Lung (tissue), 12 donors: ENCODE data around the gene F11R. TPM values are rescaled to one million over a fixed set of nuclear protein-coding genes. Genes with fewer than 3 reads are reported as not detected.

Experiments used
- ATAC-seq: fragments of 200-7000 bp; cut with Tn5 transposase; one replicate; pipeline ENCODE4 v1.9.1; 2020; ENCODE audit warnings: moderate number of reproducible peaks; ENCODE audit not compliant: insufficient read depth, low FRiP score
- DNase-seq, 3 donors: peaks; one replicate each; pipeline ENCODE4 v3.0.0-alpha.2; 2013 to 2017
- H3K27ac ChIP-seq, 2 donors: one replicate each; pipeline ENCODE4 v1.5.1; 2013; ENCODE audit warnings: mild to moderate bottlenecking in 2 of 2, moderate library complexity in 2 of 2, control low read depth in 1 of 2, inconsistent platforms in 1 of 2, low read depth in 1 of 2, low read length in 1 of 2
- H3K27me3 ChIP-seq, 3 donors: one replicate each; pipeline ENCODE4 v1.5.1; 2013; ENCODE audit warnings: low read length in 2 of 3; ENCODE audit not compliant: control insufficient read depth in 3 of 3, insufficient read depth in 3 of 3
- H3K36me3 ChIP-seq, 4 donors: one replicate each; pipeline ENCODE4 v1.5.1; 2013; ENCODE audit warnings: low read length in 4 of 4, mild to moderate bottlenecking in 1 of 4, moderate library complexity in 1 of 4; ENCODE audit not compliant: control insufficient read depth in 4 of 4, insufficient read depth in 4 of 4
- H3K4me1 ChIP-seq, 5 donors: one replicate each; pipeline ENCODE4 v1.5.1; 2013; ENCODE audit warnings: low read length in 5 of 5, mild to moderate bottlenecking in 2 of 5, moderate library complexity in 1 of 5; ENCODE audit not compliant: control insufficient read depth in 5 of 5, insufficient read depth in 5 of 5
- H3K4me3 ChIP-seq: one replicate; pipeline ENCODE4 v1.5.1; 2013; ENCODE audit warnings: mild to moderate bottlenecking, control low read depth, moderate library complexity
- H3K9ac ChIP-seq, 2 donors: one replicate each; pipeline ENCODE4 v1.5.1; 2013; ENCODE audit warnings: low read length in 2 of 2, control low read depth in 1 of 2; ENCODE audit not compliant: insufficient read depth in 1 of 2
- H3K9me3 ChIP-seq, 4 donors: one replicate each; pipeline ENCODE4 v1.5.1; 2013; ENCODE audit warnings: low read length in 3 of 4, mild to moderate bottlenecking in 1 of 4, moderate library complexity in 1 of 4; ENCODE audit not compliant: control insufficient read depth in 4 of 4, insufficient read depth in 3 of 4
- WGBS, 2 donors: extraction: QIAGEN DNeasy Blood & Tissue Kit; methylation state at CpG; one replicate each; pipeline ENCODE4 v1.1.7; 2013; 5-methylcytosine and 5-hydroxymethylcytosine counted together
- polyA plus RNA-seq, 2 donors: library from polyadenylated mRNA; stranded (reverse); fragments of 200-250 nt; gene quantifications; one replicate each; pipeline ENCODE4 v1.2.1, GENCODE V29; 2013
- total RNA-seq, 2 donors: library from RNA; depleted of rRNA in 1 of 2; stranded (reverse); fragments of >200 nt in 1 of 2; gene quantifications; one replicate each; pipeline ENCODE4 v1.2.1, GENCODE V29; 2014 to 2021
- TF ChIP-seq, protein P1 (sequence below): IDR thresholded peaks from 2 replicates; pipeline ENCODE4 v1.5.1; 2012; ENCODE audit warnings: mild to moderate bottlenecking; ENCODE audit errors: control extremely low read depth, extremely low read depth
- donor health status: control.
- donor health status: control.
- donor health status: Bipolar disorder and iron deficiency.
- donor health status: healthy.
- donor health status: DM: yes; HTN: yes; CAD: no.

F11R gene
- total and polyA plus RNA-seq, 4 donors: 91.7 to 201 (median 140) TPM

DNA sequence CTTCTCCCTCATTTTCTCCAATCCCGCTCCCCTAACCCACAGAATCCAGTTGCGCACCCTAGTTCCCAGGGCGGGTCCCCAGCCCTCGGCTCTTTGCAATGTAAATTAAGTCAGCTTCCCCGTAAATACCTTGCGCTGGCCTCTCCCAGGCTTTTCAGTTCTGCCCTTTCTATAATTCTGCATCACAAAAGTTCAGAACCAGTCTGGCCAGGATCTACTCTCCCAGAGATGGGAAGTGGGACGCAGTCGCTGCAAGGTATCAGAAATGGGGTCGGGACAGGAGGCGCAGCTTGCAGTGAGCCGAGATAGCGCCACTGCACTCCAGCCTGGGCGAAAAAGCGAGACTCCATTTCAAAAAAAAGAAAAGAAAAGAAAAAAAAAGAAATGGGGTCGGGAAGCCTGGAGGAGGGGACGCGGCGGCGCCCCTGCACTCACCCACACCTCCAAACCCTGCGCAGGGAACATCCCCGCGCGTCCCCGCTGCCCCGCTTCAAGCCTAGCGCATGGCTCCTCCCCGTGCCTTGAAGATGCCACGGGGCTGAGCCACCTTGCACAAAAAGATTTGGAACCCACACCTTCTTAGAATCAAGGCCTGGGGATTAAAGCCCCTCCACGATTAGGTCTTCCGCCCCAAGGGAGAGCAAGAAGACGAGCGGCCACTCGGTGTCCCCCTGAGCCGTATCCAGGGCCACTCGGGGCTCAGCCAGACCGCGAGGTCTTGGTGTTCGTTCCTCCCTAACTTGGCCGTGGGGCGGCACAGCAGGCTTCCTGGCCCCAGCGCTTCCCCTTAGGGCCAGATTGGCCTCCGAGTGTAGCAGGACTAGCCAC lies 39.2 kb downstream of the F11R start:
- no peaks in the 10 kb centered on the region for H3K9me3 ChIP-seq
- no peak overlapping the region for H3K27ac ChIP-seq
- no peaks in the 10 kb centered on the region for H3K36me3 ChIP-seq
- H3K4me1 ChIP-seq: no peaks in the 10 kb centered on the region
- TF ChIP-seq, protein P1, sequence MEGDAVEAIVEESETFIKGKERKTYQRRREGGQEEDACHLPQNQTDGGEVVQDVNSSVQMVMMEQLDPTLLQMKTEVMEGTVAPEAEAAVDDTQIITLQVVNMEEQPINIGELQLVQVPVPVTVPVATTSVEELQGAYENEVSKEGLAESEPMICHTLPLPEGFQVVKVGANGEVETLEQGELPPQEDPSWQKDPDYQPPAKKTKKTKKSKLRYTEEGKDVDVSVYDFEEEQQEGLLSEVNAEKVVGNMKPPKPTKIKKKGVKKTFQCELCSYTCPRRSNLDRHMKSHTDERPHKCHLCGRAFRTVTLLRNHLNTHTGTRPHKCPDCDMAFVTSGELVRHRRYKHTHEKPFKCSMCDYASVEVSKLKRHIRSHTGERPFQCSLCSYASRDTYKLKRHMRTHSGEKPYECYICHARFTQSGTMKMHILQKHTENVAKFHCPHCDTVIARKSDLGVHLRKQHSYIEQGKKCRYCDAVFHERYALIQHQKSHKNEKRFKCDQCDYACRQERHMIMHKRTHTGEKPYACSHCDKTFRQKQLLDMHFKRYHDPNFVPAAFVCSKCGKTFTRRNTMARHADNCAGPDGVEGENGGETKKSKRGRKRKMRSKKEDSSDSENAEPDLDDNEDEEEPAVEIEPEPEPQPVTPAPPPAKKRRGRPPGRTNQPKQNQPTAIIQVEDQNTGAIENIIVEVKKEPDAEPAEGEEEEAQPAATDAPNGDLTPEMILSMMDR: no peak
- H3K9ac ChIP-seq: no peak overlapping the region
- DNase-seq (peak in 2 of 3 donors; percentile 6 to 16), ATAC-seq (peak; percentile 27)
- peaks cover 3 to 26% (median 18%) of the 10 kb centered on the region in 3 donors for H3K27me3 ChIP-seq
- no peak overlapping the region for H3K4me3 ChIP-seq
- WGBS, 2 donors: 3 to 6% methylated on average over 42 of the region's 42 CpGs

DNA sequence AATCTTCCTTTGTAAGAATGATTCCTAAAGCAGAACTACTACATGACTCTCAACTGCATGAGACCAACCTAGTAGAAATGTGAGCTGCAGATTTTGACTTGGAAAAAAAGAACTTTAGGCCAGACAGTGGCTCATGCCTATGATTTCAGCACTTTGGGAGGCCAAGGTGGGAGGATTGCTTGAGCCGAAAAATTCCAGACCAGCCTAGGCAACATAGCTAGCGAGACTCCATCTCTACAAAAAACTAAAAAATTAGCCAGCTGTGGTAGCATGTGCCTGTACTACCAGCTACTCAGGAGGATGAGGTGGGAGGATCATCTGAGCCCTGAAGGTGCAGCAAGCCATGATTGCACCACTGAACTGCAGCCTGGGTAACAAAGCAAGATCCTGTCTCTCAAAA lies 41.7 kb downstream of the F11R start:
- H3K9me3 ChIP-seq: no peaks in the 10 kb centered on the region
- no peaks in the 10 kb centered on the region for H3K4me1 ChIP-seq
- TF ChIP-seq, protein P1: no peak
- H3K4me3 ChIP-seq: no peak overlapping the region
- no peaks in the 10 kb centered on the region for H3K36me3 ChIP-seq
- H3K27ac ChIP-seq: no peak overlapping the region
- WGBS, 2 donors: 94 to 100% methylated on average over 2 of the region's 2 CpGs
- ATAC-seq (no peak), DNase-seq (no peak)
- peaks cover 3 to 26% (median 18%) of the 10 kb centered on the region in 3 donors for H3K27me3 ChIP-seq
- H3K9ac ChIP-seq: no peak overlapping the region

DNA sequence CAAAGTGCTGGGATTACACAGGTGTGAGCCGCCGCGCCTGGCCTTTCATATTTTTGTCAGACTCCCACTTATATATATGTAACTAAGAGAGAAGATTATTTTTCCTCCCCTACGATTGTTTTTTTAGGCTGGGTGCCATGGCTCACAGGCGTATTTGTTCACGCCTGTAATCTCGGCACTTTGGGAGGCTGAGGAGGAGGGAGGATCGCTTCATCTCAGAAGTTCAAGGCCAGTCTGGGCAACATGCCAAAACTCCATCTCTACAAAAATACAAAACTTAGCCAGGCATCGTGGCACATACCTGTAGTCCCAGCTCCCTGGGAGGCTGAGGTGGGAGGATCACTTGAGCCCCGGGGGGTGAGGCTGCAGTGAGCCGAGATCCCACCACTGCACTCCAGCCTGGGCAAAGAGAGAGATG lies 42.4 kb downstream of the F11R start:
- H3K27me3 ChIP-seq: peaks cover 0 to 26% (median 18%) of the 10 kb centered on the region in 3 donors
- no peak for ATAC-seq
- H3K27ac ChIP-seq: no peak overlapping the region
- TF ChIP-seq, protein P1: no peak
- H3K36me3 ChIP-seq: no peaks in the 10 kb centered on the region
- no peak overlapping the region for H3K9ac ChIP-seq
- no peak overlapping the region for H3K4me3 ChIP-seq
- peak in 2 of 3 donors; percentile 23 to 58 for DNase-seq
- WGBS, 2 donors: 52 to 72% methylated on average over 11 of the region's 11 CpGs
- no peaks in the 10 kb centered on the region for H3K4me1 ChIP-seq
- H3K9me3 ChIP-seq: no peaks in the 10 kb centered on the region
